Measurements from ENCODE around the gene YAF2.

Gene YAF2

GRCh38 chr12:42283739-42284138 lies 45.7 kb upstream of the YAF2 start:
- peaks cover 23% of the 10 kb centered on the region for H3K4me1 Mint-ChIP-seq
- H3K36me3 Mint-ChIP-seq (ENCODE audit: low read depth): no peaks in the 10 kb centered on the region
- peaks cover 6% of the 10 kb centered on the region for H3K27me3 Mint-ChIP-seq (ENCODE audit: low read depth, poor library complexity)
- TF ChIP-seq, protein P1, sequence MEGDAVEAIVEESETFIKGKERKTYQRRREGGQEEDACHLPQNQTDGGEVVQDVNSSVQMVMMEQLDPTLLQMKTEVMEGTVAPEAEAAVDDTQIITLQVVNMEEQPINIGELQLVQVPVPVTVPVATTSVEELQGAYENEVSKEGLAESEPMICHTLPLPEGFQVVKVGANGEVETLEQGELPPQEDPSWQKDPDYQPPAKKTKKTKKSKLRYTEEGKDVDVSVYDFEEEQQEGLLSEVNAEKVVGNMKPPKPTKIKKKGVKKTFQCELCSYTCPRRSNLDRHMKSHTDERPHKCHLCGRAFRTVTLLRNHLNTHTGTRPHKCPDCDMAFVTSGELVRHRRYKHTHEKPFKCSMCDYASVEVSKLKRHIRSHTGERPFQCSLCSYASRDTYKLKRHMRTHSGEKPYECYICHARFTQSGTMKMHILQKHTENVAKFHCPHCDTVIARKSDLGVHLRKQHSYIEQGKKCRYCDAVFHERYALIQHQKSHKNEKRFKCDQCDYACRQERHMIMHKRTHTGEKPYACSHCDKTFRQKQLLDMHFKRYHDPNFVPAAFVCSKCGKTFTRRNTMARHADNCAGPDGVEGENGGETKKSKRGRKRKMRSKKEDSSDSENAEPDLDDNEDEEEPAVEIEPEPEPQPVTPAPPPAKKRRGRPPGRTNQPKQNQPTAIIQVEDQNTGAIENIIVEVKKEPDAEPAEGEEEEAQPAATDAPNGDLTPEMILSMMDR (IDR thresholded peaks at IDR 0.05): no peak
- H3K9me3 Mint-ChIP-seq: peaks cover 2% of the 10 kb centered on the region
- H3K27ac Mint-ChIP-seq: no peak overlapping the region
- H3K4me3 Mint-ChIP-seq: no peak overlapping the region
- DNase-seq: no peak

DNA sequence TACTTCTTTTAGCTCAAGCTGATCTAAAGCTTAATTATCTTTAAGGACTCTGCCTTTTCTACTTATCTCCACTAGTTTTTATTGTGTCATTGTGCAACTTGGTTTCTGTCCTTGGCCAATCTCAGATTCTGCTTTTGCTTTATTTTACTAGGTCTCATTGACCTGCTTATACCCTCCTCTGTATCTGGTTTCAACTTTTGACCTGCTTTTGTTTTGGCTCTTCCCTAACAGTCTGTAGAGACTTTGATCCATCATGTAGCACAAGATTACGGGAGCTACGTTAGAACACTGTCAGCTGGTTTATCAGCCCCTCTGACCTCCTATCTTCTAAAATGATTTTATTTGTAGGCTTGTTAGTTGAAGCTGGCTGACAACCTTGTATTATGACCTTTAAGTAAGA lies 44.2 kb upstream of the YAF2 start:
- no peak for DNase-seq
- Mint-ChIP-seq H3K27me3 (ENCODE audit: low read depth, poor library complexity) (peaks cover 3% of the 10 kb centered on the region), H3K4me1 (peaks cover 18% of the 10 kb centered on the region), H3K4me3 (no peak overlapping the region), H3K36me3 (ENCODE audit: low read depth) (no peaks in the 10 kb centered on the region), H3K27ac (peak overlapping the region; percentile 12), H3K9me3 (peaks cover 3% of the 10 kb centered on the region)
- TF ChIP-seq, protein P1 (IDR thresholded peaks at IDR 0.05): no peak

GRCh38 chr12:42281844-42282243 lies 43.8 kb upstream of the YAF2 start:
- TF ChIP-seq, protein P1 (IDR thresholded peaks at IDR 0.05): no peak
- Mint-ChIP-seq H3K9me3 (peaks cover 3% of the 10 kb centered on the region), H3K4me1 (peaks cover 18% of the 10 kb centered on the region), H3K27ac (no peak overlapping the region), H3K4me3 (no peak overlapping the region), H3K27me3 (ENCODE audit: low read depth, poor library complexity) (peaks cover 3% of the 10 kb centered on the region), H3K36me3 (ENCODE audit: low read depth) (no peaks in the 10 kb centered on the region)
- DNase-seq: no peak

- Mint-ChIP-seq H3K4me3 (no peak overlapping the region), H3K4me1 (peaks cover 18% of the 10 kb centered on the region), H3K36me3 (ENCODE audit: low read depth) (no peaks in the 10 kb centered on the region), H3K27me3 (ENCODE audit: low read depth, poor library complexity) (peaks cover 3% of the 10 kb centered on the region), H3K9me3 (peaks cover 3% of the 10 kb centered on the region), H3K27ac (no peak overlapping the region)
- no peak for DNase-seq
- TF ChIP-seq, protein P1 (IDR thresholded peaks at IDR 0.05): no peak
Observed at GRCh38 chr12:42281278-42281677, 43.2 kb upstream of the YAF2 start.

DNA sequence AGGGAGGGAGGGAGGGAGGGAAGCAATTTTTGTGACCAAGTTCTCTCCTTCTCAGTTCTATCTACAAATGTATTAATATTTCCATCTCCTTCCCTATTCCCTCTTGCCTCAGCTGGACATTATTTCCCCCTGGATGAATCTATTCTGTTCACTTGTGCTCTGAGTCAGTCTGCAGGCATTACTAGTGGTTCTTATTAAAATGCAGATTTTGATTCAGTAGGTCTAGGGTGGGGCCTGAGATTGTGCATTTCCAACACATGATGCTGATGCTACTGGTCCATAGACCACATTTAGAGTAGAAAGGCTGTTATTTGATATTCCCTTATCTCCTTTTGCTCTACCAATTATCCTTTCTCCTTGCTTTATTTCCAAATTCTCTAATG lies 40.1 kb upstream of the YAF2 start:
- Mint-ChIP-seq H3K4me1 (peaks cover 16% of the 10 kb centered on the region), H3K27ac (no peak overlapping the region), H3K36me3 (ENCODE audit: low read depth) (no peaks in the 10 kb centered on the region), H3K4me3 (no peak overlapping the region), H3K9me3 (peaks cover 13% of the 10 kb centered on the region), H3K27me3 (ENCODE audit: low read depth, poor library complexity) (peaks cover 3% of the 10 kb centered on the region)
- TF ChIP-seq, protein P1 (IDR thresholded peaks at IDR 0.05): no peak
- no peak for DNase-seq

DNA sequence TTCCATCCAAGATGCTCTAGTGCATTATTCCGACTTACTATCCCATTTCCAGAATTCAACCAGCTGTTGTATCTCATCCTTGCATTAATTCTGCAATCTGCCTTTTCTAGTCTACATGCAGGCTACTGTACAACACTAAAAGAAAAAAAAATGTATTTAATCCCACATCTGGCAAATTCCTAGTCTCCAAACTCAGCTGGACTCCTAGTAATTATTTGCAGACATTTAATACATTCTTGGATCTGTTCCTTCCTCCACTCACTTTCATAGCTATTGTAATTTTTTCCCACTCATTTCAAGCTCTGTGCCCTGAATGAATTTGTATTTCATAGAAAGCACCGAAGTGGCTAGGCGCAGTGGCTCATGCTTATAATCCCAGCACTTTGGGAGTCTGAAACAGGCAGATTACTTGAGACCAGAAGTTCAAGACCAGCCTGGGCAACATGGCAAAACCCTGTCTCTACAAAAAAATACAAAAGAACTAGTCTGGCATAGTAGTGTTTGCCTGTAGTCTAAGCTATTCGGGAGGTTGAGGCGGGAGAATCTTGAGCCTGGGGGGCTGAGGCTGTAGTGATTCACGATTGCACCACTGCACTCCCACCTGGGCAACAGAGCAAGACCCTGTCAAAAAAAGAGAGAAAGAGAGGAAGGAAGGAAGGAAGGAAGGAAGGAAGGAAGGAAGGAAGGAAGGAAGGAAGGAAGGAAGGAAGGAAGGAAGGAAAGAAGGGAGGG lies 39.5 kb upstream of the YAF2 start:
- Mint-ChIP-seq H3K4me3 (no peak overlapping the region), H3K27ac (no peak overlapping the region), H3K4me1 (peaks cover 13% of the 10 kb centered on the region), H3K9me3 (peaks cover 18% of the 10 kb centered on the region), H3K27me3 (ENCODE audit: low read depth, poor library complexity) (peaks cover 3% of the 10 kb centered on the region), H3K36me3 (ENCODE audit: low read depth) (peaks cover 4% of the 10 kb centered on the region)
- TF ChIP-seq, protein P1 (IDR thresholded peaks at IDR 0.05): no peak
- no peak for DNase-seq
